ENCODE measurements around the gene CYBB.

DNA sequence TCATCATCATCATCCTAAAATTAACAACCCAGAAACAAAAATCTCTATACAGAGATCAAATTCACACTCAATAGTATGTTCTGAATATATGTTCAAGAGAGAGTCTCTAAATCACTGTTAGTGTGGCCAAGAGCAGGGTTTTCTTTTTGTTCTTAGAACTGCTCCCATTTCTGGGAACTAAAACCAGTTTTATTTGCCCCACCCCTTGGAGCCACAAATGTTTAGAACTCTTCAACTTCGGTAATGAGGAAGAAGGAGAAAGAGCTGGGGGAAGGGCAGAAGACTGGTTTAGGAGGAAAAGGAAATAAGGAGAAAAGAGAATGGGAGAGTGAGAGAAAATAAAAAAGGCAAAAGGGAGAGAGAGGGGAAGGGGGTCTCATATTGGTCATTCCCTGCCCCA is 32.3 kb downstream of the CYBB start:
- TF ChIP-seq, protein P1, sequence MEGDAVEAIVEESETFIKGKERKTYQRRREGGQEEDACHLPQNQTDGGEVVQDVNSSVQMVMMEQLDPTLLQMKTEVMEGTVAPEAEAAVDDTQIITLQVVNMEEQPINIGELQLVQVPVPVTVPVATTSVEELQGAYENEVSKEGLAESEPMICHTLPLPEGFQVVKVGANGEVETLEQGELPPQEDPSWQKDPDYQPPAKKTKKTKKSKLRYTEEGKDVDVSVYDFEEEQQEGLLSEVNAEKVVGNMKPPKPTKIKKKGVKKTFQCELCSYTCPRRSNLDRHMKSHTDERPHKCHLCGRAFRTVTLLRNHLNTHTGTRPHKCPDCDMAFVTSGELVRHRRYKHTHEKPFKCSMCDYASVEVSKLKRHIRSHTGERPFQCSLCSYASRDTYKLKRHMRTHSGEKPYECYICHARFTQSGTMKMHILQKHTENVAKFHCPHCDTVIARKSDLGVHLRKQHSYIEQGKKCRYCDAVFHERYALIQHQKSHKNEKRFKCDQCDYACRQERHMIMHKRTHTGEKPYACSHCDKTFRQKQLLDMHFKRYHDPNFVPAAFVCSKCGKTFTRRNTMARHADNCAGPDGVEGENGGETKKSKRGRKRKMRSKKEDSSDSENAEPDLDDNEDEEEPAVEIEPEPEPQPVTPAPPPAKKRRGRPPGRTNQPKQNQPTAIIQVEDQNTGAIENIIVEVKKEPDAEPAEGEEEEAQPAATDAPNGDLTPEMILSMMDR (IDR thresholded peaks at IDR 0.05), result no peak
- TF ChIP-seq POLR2A (IDR thresholded peaks at IDR 0.05), result no peak

Data from lower leg skin (tissue), 3 donors.